Neutrophil (primary cell): ENCODE data around the gene TBC1D23.
"Not testable (repeated sequence)": the region's sequence is repeated elsewhere in the genome, so short reads cannot be mapped to it uniquely, and the experiment has no call there.

Source experiments
- H3K27ac ChIP-seq: fragments of 200-600 bp; sonication (generic); 2 replicates; pipeline ENCODE4 v1.5.1; 2016; ENCODE audit warnings: mild to moderate bottlenecking, moderate library complexity
- H3K27me3 ChIP-seq: fragments of 200-600 bp; sonication (generic); 2 replicates; pipeline ENCODE4 v1.6.0; 2016; ENCODE audit warnings: mild to moderate bottlenecking
- H3K36me3 ChIP-seq: fragments of 200-600 bp; sonication (generic); 2 replicates; pipeline ENCODE4 v1.5.1; 2017
- H3K4me1 ChIP-seq, 2 experiments: fragments of 200-600 bp in 1 of 2; sonication (generic) in 1 of 2; 1 replicate in 1 of 2; 2 replicates in 1 of 2; pipeline versions ENCODE4 v1.5.1 to v1.6.1; 2013 to 2016; ENCODE audit warnings: low read depth in 1 of 2, low read length in 1 of 2, mild to moderate bottlenecking in 1 of 2, moderate library complexity in 1 of 2; ENCODE audit not compliant: control insufficient read depth in 1 of 2, insufficient read depth in 1 of 2
- H3K4me3 ChIP-seq, 2 experiments: fragments of 200-600 bp in 1 of 2; sonication (generic) in 1 of 2; 1 replicate in 1 of 2; 2 replicates in 1 of 2; pipeline ENCODE4 v1.5.1; 2013 to 2016; ENCODE audit warnings: low read depth in 1 of 2, low read length in 1 of 2, mild to moderate bottlenecking in 1 of 2, moderate library complexity in 1 of 2
- H3K9me3 ChIP-seq: fragments of 200-600 bp; sonication (generic); 2 replicates; pipeline ENCODE4 v1.5.1; 2016
- CTCF ChIP-seq: fragments of 200-600 bp; sonication (generic); IDR thresholded peaks from 2 replicates; pipeline ENCODE4 v1.5.1; 2016; ENCODE audit warnings: antibody characterized with exemption

Gene TBC1D23

GRCh38 chr3:100269410-100270214 is 8.8 kb downstream of the TBC1D23 start:
- no peaks in the 10 kb centered on the region for H3K36me3 ChIP-seq
- H3K9me3 ChIP-seq, result no peaks in the 10 kb centered on the region
- no peaks in the 10 kb centered on the region for H3K27me3 ChIP-seq
- no peaks in the 10 kb centered on the region for H3K4me1 ChIP-seq
- H3K4me3 ChIP-seq, result no peak overlapping the region
- H3K27ac ChIP-seq, result no peak overlapping the region
- TF ChIP-seq CTCF, result no peak

- H3K27ac ChIP-seq, result no peak overlapping the region
- H3K36me3 ChIP-seq, result no peaks in the 10 kb centered on the region
- no peaks in the 10 kb centered on the region for H3K9me3 ChIP-seq
- no peaks in the 10 kb centered on the region for H3K4me1 ChIP-seq
- TF ChIP-seq CTCF, result no peak
- no peaks in the 10 kb centered on the region for H3K27me3 ChIP-seq
- H3K4me3 ChIP-seq, result no peak overlapping the region
Observed at GRCh38 chr3:100270215-100270583, 9.4 kb downstream of the TBC1D23 start.

- Histone ChIP-seq H3K27ac (no peak overlapping the region), H3K4me1 (no peaks in the 10 kb centered on the region), H3K4me3 (no peak overlapping the region), H3K9me3 (no peaks in the 10 kb centered on the region), H3K27me3 (no peaks in the 10 kb centered on the region), H3K36me3 (no peaks in the 10 kb centered on the region)
- TF ChIP-seq CTCF, result no peak
Observed at GRCh38 chr3:100271522-100271921, 10.7 kb downstream of the TBC1D23 start.

- H3K4me3 ChIP-seq, H3K36me3 ChIP-seq, H3K4me1 ChIP-seq, H3K27ac ChIP-seq, H3K27me3 ChIP-seq, H3K9me3 ChIP-seq: not testable (repeated sequence)
Observed at GRCh38 chr3:100272797-100273611, 12.2 kb downstream of the TBC1D23 start.

GRCh38 chr3:100274361-100274760 is 13.6 kb downstream of the TBC1D23 start:
- no peaks in the 10 kb centered on the region for H3K9me3 ChIP-seq
- no peak overlapping the region for H3K27ac ChIP-seq
- H3K4me3 ChIP-seq, result no peak overlapping the region
- TF ChIP-seq CTCF, result no peak
- no peaks in the 10 kb centered on the region for H3K4me1 ChIP-seq
- H3K36me3 ChIP-seq, result no peaks in the 10 kb centered on the region
- no peaks in the 10 kb centered on the region for H3K27me3 ChIP-seq

- no peaks in the 10 kb centered on the region for H3K27me3 ChIP-seq
- H3K4me1 ChIP-seq, result no peaks in the 10 kb centered on the region
- TF ChIP-seq CTCF, result no peak
- H3K9me3 ChIP-seq, result no peaks in the 10 kb centered on the region
- no peak overlapping the region for H3K4me3 ChIP-seq
- H3K27ac ChIP-seq, result no peak overlapping the region
- H3K36me3 ChIP-seq, result peaks cover 28% of the 10 kb centered on the region
Observed at GRCh38 chr3:100277255-100277800, 16.5 kb downstream of the TBC1D23 start.
